A673 (cell line): ENCODE data around the gene PLA2G10. TPM values are rescaled to one million over a fixed set of nuclear protein-coding genes. Genes with fewer than 3 reads are reported as not detected.
"Not testable (repeated sequence)": the region's sequence is repeated elsewhere in the genome, so short reads cannot be mapped to it uniquely, and the experiment has no call there.

ENCODE experiments used
- Bru-seq: library from RNA; stranded (reverse); fragments of 400-500 nt; gene quantifications from one replicate; lab custom pipeline; 2021; lab: Mats Ljungman, UMichigan
- BruChase-seq, 2 experiments: library from RNA; stranded (reverse); fragments of 400-500 nt; gene quantifications; one replicate each; lab custom pipeline; 2021; lab: Mats Ljungman, UMichigan
- BruUV-seq: library from RNA; stranded (reverse); fragments of 400-500 nt; replicated peaks from 2 replicates; lab custom pipeline; 2021; lab: Mats Ljungman, UMichigan
- CTCF ChIA-PET: fragments of 300-600 bp; sonication (Branson Sonifier 250); formaldehyde crosslinking; loops from one replicate; lab custom pipeline; 2022; ENCODE audit warnings: antibody characterized with exemption; lab: Charles Lee
- POLR2A ChIA-PET: fragments of 300-600 bp; sonication (Branson Sonifier 250); formaldehyde crosslinking; loops from one replicate; lab custom pipeline; 2022; ENCODE audit warnings: antibody characterized with exemption; ENCODE audit not compliant: low non-redundant PET; lab: Charles Lee
- DNase-seq: peaks from one replicate; pipeline ENCODE4 v3.0.0-alpha.2; 2015; ENCODE audit warnings: low spot score
- H3K27ac ChIP-seq: fragments of 200-600 bp; sonication (generic); 2 replicates; pipeline ENCODE4 v1.5.1; 2016; ENCODE audit warnings: mixed run types, low read depth, mild to moderate bottlenecking, mixed read lengths, antibody characterized with exemption, low read length; ENCODE audit not compliant: poor library complexity, severe bottlenecking
- H3K27me3 ChIP-seq: fragments of 200-600 bp; sonication (generic); replicated peaks from 2 replicates; pipeline ENCODE4 v1.6.1; 2017; ENCODE audit warnings: mixed run types, low read depth, mild to moderate bottlenecking, mixed read lengths, antibody characterized with exemption, low read length; ENCODE audit not compliant: insufficient read depth, poor library complexity
- H3K36me3 ChIP-seq: fragments of 200-600 bp; sonication (generic); 2 replicates; pipeline ENCODE4 v1.6.1; 2016; ENCODE audit warnings: mixed run types, mild to moderate bottlenecking, mixed read lengths, antibody characterized with exemption, low read length; ENCODE audit not compliant: insufficient read depth, poor library complexity, severe bottlenecking
- H3K4me1 ChIP-seq: fragments of 200-600 bp; sonication (generic); 2 replicates; pipeline ENCODE4 v1.6.1; 2017; ENCODE audit warnings: mixed run types, mild to moderate bottlenecking, mixed read lengths, antibody characterized with exemption, low read length; ENCODE audit not compliant: insufficient read depth, poor library complexity, severe bottlenecking
- H3K4me3 ChIP-seq: fragments of 200-600 bp; sonication (generic); 2 replicates; pipeline ENCODE4 v1.5.1; 2016; ENCODE audit warnings: low read depth, mixed run types, mild to moderate bottlenecking, mixed read lengths, low read length; ENCODE audit not compliant: poor library complexity, severe bottlenecking
- H3K9me3 ChIP-seq: fragments of 200-600 bp; sonication (generic); 2 replicates; pipeline ENCODE4 v1.6.1; 2016; ENCODE audit warnings: mixed run types, low read depth, mild to moderate bottlenecking, mixed read lengths, antibody characterized with exemption, low read length; ENCODE audit not compliant: poor library complexity, severe bottlenecking
- intact Hi-C: fragments of 100-400 bp; cut with micrococcal nuclease; formaldehyde crosslinking; loops from one replicate; pipeline ENCODE4 v1.10.0; 2022; ENCODE audit not compliant: unreplicated experiment
- long read RNA-seq: library from polyadenylated mRNA; stranded (forward); transcript quantifications from one replicate; pipeline ENCODE4 v2.0.0, GENCODE V29; 2022
- total RNA-seq: library from RNA; stranded (reverse); gene quantifications from 2 replicates; pipeline ENCODE4 v1.2.3, GENCODE V29; 2021

PLA2G10 gene
- total RNA-seq (not detected in 2 replicates), Bru-seq, nascent RNA (not detected), BruChase-seq, experiment 1, labeled RNA remaining after a 2-hour chase (percentile 4 among the genes with signal in this experiment), BruChase-seq, experiment 2, labeled RNA remaining after a 6-hour chase (not detected)
- long read RNA-seq, partial matches to known transcripts = 0 of 3 reads
- long read RNA-seq, other reads (novel, unspliced or antisense) = 3 of 3 reads

GRCh38 chr16:14694129-14694528 is at the start of gene PLA2G10:
Gene PLA2G10, minus strand, starts transcription at chr16:14694308. Its CDS starts 79 bp downstream, at chr16:14694229.
- DNase-seq, H3K36me3 ChIP-seq, H3K27me3 ChIP-seq, H3K27ac ChIP-seq, POLR2A ChIA-PET, H3K9me3 ChIP-seq, CTCF ChIA-PET, BruUV-seq, H3K4me1 ChIP-seq, H3K4me3 ChIP-seq, intact Hi-C loops: not testable (repeated sequence)

- H3K9me3 ChIP-seq, H3K27me3 ChIP-seq, DNase-seq, POLR2A ChIA-PET, H3K4me3 ChIP-seq, H3K36me3 ChIP-seq, CTCF ChIA-PET, H3K4me1 ChIP-seq, intact Hi-C loops, H3K27ac ChIP-seq, BruUV-seq: not testable (repeated sequence)
These were observed 48.4 kb upstream of the PLA2G10 start, which contains the start of gene NPIPA2 for GRCh38 chr16:14742273-14743128. Gene NPIPA2, plus strand, starts transcription at chr16:14742533. Its CDS starts 5,533 bp downstream, at chr16:14748066.

- BruUV-seq, intact Hi-C loops, POLR2A ChIA-PET: not testable (repeated sequence)
These were observed 47.7 kb upstream of the PLA2G10 start for GRCh38 chr16:14741794-14742193.

DNA sequence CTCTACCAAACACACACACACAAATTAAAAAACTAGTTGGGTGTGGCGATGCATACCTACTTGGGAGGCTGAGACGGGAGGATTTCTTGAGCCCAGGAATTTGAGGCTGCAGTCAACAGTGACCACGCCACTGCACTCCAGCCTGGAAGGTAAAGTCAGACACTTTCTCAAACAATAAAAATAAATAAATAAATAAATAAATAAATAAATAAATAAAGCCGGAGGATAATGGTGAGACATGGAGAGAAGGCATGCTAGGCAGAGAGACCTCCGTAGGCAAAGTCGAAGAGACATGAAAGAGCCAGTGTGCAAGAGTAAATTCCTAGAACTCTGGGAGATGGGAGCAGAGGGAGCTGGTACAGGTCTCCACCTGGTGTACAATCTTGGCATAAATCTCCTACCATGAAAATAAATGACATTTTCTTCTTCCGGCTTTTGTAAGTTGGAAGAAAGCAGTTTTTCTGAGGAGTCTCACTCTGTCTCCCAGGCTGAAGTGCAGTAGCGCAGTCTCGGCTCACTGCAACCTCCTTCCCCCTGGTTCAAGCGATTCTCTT is 46.8 kb upstream of the PLA2G10 start:
- H3K36me3 ChIP-seq, DNase-seq, CTCF ChIA-PET, intact Hi-C loops, BruUV-seq, H3K9me3 ChIP-seq, H3K27me3 ChIP-seq, POLR2A ChIA-PET, H3K27ac ChIP-seq, H3K4me1 ChIP-seq, H3K4me3 ChIP-seq: not testable (repeated sequence)

More at GRCh38 chr16:14741794-14742193, 47.7 kb upstream of the PLA2G10 start:
- H3K4me3 ChIP-seq, DNase-seq, CTCF ChIA-PET, H3K27me3 ChIP-seq, H3K9me3 ChIP-seq, H3K4me1 ChIP-seq, H3K27ac ChIP-seq, H3K36me3 ChIP-seq: not testable (repeated sequence)

GRCh38 chr16:14733233-14733632 is 39.1 kb upstream of the PLA2G10 start:
- H3K27me3 ChIP-seq, DNase-seq, BruUV-seq, H3K36me3 ChIP-seq, H3K9me3 ChIP-seq, H3K4me3 ChIP-seq, H3K4me1 ChIP-seq, intact Hi-C loops, CTCF ChIA-PET, POLR2A ChIA-PET, H3K27ac ChIP-seq: not testable (repeated sequence)

DNA sequence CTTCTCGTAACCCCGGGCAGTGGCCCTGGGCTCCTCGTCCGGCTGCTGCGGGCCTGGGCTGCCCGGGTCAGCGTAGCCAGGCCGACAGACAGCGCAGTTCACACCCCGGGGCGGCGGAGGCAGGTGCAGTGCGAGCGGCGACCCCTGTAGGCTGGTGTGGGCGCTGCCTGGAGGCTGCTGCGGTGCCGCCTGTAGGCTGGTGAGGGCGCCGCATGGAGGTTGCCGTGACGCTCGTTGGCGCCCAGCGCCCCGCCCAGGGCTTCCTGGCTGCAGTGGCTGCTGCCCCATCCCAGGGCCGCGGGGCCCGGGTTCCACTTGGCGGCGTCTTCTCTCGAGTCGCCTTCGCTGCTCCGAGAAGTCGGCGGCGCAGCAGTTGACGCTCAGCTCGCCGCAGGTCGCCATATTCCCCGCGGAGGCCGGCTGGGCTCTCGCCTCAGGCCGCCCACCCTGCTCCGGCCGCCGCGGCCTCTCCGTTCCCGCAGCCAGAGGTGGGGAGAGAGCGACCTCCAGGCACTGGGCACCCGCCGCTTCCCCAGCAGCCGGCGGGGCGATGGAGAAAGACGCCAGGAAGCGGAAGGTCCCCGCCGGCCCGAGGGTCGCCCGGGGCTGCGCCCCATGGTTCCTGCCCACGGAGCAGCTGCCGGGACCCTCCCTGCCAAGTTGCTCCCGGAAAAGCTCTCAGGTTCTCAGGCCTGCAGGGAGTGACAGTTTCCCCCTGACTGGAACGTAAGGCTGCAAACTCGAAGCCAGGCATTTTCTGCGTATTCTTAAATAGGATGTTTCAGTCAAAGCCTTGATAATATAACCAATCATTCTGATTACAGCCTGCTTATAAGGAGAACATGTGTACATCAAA is 9.3 kb upstream of the PLA2G10 start, which contains the start of gene NPIPA3:
TSS of gene NPIPA3 (plus strand) at position 256 of the 856 bp plus-strand sequence. CDS start 5,533 bp downstream, outside the sequence.
- BruUV-seq, intact Hi-C loops: not testable (repeated sequence)

More for the DNA sequence above, 9.3 kb upstream of the PLA2G10 start, which contains the start of gene NPIPA3:
- H3K27me3 ChIP-seq, POLR2A ChIA-PET, H3K4me1 ChIP-seq, H3K27ac ChIP-seq, H3K4me3 ChIP-seq, DNase-seq, H3K9me3 ChIP-seq, CTCF ChIA-PET, H3K36me3 ChIP-seq: not testable (repeated sequence)
